NCI-H2107 treated with DMSO at 0.1 percent for 48 hours (cell line): ENCODE data around the gene CPED1.
A peak's percentile ranks its signal among the peaks of the same experiment; 100 is the strongest.
"Not testable (repeated sequence)": the region's sequence is repeated elsewhere in the genome, so short reads cannot be mapped to it uniquely, and the experiment has no call there.

Experiments used
- DNase-seq: peaks from one replicate; lab custom pipeline; 2025; ENCODE audit not compliant: unreplicated experiment; lab: John Stamatoyannopoulos, UW

The CPED1 gene

DNA sequence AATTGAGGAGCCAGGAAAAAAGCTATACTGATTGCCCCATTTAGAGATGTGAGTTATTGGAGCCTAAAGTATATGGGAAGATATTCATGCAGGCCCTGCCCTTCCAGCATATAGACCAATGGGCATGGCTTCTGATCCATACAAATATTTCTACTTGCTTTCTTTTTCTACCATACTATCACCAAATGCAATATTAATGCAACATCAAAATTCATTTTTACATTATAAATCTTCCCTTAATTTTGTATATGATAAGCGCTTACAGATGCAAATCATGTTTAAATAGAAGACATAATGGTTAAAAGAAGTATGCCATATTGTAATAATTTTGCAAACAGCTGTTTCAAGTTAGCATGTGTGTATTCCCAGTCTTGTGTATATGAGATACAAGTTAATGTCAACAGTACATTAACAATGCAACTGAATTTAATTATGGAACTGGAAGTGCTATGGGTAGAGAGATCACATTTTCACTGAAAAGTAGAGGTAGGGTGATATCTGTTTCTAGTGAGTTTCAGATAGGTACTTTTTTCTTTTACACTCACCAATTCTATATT is 315.7 kb downstream of the CPED1 start:
- DNase-seq, result no peak

DNA sequence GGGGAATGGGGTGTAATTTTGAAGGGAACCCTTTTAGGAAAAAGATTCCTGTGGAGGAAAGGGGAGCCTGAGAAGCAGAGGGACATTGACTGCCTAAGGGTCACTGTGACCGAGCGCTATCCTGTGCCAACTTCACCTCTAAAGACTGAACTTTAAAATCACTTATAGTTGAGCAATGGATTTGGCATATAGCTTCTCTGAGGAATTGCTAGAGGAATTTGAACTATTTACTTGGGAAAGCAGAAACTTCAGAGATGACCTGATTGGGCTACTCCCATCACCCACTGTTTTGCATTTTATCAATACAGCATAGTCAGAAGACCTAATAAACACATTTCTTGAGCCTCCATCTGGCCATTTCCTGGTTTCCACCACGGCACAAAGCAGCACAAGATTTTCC is 316.6 kb downstream of the CPED1 start:
- no peak for DNase-seq

DNA sequence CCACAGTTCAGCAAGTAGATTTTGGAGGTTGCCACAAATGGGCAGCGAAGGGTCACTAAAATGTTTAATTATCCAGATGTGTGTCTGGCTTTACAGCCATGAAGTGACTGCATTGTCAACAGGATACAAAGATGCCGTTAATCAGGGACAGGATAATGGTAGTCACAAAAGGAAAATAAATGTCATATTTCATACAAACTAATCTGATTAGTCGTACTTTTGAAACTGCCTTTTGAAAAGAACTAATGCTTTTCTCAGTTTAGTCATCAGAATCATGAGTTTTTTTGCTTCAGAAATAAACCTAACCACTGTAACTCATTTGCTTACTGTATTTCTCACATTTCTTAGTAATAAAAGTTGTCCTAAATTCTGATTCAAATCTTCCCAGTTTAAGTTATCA is 318.1 kb downstream of the CPED1 start:
- no peak for DNase-seq

DNA sequence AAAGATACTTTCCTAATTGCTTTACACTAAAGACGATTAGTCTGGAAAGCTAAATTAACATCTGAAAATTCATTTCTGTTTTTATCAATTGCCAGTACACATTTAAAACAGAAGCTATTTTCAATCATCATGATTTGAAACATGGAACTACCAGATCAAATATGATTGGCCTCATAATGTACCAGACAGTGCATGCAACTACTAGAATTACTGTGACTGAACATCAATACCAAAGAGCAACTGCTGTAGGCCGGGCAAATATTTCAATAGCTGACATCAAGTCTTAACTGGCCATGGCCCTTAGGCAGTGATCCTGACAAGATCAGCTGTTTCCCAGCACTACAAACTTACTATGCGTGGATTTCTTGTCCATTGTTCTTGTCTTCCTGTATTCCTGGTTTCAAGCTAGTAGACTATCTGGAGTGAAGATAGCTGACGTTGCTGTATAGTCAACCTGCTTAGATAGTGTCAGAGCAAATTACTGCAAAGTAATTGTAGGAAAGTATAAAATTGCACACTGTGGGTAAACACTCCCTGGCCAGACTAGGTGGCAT is 318.6 kb downstream of the CPED1 start:
- no peak for DNase-seq

DNA sequence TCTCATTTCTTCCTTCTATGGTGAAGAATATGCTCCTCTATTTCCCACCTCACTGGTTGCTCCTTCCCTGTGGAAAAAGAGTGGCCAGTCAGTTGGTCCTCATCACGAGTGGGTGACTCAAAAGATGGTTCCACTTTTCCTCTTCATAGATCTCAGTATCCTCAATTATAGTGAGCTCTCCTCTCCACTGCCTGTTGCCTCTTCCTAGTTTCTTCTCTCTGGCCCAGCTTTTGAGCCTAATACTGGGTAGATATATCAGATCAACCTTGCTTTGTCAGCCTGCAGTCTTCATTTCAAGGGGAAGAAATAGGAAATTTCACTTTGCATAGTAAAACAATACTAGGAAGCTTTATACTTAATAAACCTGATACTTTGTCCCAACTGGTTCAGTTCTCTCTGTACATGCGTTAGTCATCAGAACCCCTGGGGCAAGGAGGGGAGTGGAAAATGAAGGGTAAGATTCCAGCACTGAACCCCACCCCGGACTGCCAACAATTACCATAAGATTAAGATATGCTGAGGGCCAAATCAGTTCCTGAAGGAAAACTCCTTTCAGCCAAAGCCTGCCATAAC is 324.8 kb downstream of the CPED1 start:
- DNase-seq, result peak; percentile 94

DNA sequence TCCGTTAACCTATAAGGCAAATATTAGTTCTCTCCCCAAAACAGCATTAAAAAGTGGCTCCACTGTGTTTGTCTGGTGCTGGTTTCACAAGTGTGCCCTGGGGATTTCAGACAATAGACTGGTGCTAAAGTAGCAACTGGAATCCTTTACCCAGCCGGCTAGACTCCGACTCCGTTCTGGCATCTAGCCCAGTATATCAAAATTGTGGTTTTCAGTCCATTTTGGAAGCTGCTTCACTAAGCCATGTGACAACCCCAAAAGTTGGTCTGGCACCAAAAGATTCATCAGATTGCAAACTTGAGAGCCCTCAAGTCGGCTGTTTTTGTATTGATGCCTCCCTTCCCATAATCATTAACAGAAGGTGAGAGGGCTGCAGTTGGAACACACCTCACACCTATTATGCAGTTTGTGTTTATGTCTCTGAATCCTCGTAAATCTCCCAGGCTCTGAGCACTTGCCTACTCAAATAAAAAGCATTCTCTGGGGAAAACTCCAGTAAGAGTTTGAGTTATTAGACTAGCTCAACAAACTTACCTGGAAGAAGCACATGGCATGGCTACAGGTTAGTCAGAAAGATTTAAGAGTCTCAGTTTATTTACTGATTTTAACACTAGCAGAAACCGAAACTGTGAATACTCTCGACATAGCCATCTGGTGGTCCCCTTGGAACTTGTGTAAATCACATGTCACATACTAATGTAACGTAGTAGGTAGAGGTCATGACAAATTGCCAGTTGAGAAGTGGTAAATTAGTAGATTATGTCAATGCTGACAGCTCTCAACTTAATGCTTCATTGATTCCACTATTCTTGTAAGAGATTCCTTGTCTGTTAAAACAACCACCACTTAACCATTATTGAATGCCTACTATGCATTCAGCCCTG is 325.5 kb downstream of the CPED1 start:
- peak; percentile 99 for DNase-seq

- DNase-seq, result not testable (repeated sequence)
These were observed 326.7 kb downstream of the CPED1 start for GRCh38 chr7:121315170-121315569.

DNA sequence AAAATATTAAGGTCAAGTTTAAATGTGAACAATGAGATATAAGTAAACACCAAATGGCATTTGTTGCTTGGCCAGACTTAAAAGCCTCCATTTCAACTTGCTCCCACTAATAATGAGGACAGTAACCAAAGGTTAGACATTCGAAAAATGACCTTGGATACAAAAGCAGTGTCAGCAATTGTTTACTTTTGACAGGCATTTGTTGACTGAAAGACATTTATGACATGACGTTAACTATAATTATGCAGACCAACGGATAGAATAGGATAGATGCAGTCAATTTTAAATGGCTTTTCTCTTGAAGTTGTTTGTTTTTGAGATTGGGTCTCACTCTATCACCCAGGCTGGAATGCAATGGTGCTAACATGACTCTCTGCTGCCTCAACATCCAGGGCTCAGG is 333.9 kb downstream of the CPED1 start:
- DNase-seq, result no peak

DNA sequence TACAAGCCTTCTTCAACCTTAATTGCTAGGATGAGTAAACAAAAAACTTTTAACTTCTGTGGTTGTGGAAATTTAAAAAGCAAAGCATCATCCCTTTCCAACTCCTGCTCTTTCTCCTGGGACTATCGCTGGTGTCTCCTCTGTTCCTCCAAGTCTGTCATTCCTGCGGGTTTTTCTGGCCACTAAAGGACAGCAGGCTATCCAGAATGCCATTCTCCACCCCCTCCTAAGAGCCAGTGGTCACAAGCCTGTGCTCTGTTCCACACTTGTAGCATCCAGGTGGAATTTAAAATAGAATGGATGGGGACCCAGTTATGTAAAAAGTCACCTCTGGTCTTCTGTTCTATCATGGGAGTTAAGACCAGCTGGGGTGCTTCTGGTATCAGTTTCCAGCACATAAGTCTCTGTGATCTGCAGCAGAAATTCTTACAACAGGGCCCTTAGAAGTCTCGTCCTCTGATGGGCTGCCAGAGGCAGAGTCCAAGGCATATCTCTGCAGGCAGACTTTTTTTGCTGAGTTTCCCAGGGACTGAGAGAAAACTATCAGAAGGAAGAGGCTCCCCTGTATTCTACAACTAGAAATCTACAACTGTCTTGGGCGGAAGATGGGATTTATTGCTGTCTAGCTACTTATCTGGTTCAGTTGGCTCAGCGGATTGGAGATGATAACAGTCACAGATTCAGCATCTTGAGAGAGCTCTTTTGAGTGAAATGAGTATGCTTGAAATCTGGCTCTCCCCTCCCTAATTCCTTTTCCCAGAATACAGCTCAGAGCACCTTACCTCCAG is 335.2 kb downstream of the CPED1 start:
- no peak for DNase-seq

GRCh38 chr7:121327671-121328070 is 339.2 kb downstream of the CPED1 start:
- no peak for DNase-seq

DNA sequence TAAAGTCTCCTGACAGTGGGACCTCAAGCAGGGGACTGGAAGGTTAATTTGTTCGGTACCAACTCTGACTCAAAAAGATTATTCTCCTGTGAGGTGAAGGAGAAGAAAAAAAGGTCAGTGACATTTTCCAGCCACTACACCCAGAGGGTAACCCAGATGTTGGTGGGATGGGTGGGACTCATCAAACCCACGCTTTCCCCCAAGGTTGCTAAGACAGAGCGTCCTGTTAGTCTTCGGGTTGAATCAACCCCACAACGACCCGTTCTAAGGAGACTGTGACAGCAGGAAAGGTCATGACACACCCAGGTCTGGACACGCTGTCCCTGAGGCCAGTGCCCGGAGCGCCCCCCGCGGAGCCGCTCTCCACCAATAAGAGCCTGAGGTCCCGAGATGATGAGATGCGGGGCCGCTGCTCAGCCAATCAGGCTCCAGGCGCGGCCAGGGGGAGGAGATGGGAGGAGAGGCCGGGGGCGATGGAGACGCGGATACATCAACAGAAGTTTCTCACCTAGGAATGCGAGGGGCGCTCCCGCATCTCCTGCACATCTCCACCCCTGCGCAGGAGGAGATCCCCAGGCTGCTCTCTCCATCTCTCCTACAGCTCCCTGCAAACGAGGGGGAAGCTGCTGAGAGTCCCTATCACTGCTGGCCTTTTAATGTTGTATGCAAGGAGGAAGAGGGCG is 340.1 kb downstream of the CPED1 start, which contains the start of gene WNT16:
TSS of gene WNT16 (plus strand) at position 493 of the 683 bp plus-strand sequence. CDS start 293 bp downstream, outside the sequence.
- no peak for DNase-seq

DNA sequence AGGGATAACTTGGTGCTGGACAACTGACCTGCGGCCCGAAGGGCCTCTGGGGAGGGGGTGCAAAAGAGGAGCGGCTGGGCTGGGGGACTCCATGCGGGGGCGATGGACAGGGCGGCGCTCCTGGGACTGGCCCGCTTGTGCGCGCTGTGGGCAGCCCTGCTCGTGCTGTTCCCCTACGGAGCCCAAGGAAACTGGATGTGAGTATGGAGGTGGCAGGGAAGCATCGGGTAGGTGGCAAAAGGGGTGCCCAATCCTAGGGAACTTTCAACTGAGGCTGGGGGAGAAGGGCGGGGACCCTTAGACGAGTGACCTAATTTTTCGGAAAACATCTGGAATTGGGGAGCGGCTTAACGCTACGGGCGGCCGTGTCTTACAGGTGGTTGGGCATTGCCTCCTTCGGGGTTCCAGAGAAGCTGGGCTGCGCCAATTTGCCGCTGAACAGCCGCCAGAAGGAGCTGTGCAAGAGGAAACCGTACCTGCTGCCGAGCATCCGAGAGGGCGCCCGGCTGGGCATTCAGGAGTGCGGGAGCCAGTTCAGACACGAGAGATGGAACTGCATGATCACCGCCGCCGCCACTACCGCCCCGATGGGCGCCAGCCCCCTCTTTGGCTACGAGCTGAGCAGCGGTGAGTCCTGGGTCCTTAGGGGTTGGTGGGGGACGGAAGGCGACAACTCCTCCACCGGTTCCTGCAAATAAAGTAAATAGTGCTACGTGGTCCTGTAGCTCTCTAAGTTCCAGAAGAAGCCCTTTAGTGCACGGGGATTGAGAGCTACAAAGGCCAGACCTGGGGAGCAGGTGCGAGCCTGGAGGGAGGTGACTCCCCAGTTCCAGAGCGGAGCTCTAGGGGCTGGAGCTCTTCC is 340.9 kb downstream of the CPED1 start:
- DNase-seq, result peak; percentile 49

DNA sequence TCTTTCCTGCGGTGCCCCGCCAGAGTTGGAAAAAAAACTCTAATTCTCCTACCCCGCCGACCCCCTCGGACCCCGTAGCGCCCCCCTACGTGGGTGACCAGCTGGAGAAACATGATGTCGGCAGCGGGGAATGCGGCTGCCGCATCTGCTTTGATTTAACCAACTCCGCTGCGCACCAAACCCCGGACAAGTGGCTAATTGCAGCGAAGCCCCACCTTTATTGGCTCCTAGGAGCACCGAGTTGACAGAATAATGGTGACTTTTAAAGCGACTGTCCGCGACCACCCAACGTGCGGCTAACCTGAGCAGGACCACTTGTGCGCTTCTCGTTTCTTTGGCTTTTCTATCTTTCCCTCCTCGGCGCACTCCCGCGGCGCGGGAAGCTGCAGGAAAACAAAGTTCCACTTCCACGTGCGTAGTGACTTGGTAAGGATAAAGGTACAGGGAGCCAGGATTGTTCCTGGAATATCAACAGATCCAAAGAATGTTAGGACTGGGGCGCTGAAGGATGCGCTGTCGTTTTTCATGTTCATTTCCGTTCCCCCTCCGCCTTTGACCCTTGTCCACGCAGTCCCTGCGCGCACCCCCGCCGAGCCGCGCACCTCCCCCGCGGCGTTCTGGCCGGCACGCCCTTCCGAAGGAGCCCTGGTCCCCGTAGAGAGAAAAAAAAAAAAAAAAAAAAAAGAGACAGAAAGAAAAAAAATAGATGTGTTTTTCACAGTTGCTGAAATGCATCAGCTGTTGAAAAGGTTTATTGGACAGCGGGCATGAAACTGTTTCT is 341.7 kb downstream of the CPED1 start:
- DNase-seq, result no peak

DNA sequence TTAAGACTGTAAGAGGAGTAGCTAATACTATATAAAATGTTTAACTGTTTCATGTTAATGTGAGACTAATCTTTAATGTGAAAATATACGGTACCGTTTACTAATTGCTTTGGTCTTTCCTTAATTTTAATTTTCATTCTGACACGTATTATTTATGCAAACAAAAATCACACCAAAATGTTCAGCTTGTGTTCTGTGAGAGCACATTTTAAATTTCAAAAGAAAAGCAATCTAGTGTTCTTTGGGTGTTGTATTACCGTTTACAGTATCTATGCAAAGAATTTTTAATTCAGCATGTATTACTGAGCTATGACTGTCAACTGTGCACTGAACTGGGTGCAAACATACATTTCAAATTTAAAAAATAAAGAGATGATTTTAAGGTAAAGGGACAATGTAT is 342.5 kb downstream of the CPED1 start:
- no peak for DNase-seq

- DNase-seq, result no peak
These were observed 343.1 kb downstream of the CPED1 start for GRCh38 chr7:121331574-121331973.

DNA sequence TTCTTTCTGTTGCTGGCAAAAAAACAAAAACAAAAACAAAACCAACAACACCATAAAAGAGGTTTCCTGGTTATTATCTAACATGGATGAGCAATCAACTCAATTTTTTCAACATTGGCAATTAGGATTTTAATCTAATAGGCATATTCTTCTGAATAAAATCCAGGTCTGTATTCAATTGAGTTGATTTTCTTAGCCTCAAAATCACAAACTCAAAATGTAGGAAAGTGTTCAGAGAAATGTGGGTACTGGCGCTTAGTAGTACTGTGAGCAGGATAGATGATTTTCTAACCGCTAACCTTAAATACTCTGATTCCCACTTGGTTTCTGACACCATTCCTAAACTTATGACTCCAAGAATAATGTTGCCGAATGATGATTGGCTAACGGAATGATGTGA is 345.9 kb downstream of the CPED1 start:
- no peak for DNase-seq

DNA sequence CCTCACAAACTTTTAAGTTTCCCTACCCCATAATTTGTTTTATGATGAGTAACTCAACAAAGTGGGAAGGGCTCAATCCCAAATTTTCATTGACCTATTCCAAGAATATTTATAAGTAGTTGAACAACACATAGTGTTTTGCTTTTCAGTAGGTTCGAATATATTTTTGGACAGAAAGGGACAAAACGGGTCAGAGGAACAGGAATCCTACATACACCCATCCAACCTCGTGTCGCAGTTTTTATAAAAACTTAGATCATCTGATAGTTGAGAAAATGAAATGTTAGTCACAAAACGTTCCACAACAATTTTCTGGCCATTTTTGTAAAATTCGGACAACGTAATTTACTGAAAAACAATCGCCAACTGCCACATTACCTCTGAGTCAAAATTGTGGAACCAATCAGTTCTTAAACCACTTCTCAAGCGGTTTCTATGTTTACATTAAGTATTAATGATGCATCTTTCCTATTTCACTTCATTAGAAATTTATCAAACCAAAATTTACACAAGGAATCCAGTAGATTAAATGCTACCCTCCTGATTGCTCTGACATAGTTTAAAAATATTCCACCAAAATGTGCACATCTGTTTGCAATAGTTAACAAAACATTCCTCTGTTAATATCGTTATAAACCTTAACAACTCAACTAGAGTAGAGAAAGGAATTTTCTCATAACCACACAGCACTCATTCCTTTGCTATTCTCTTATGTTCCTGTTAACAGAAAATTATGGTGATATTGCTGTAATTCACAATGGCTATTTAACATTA is 346.6 kb downstream of the CPED1 start:
- DNase-seq, result no peak

GRCh38 chr7:121336579-121336978 is 348.1 kb downstream of the CPED1 start:
- no peak for DNase-seq
